ENCODE measurements around the gene CTIF. TPM values are rescaled to one million over a fixed set of nuclear protein-coding genes. Genes with fewer than 3 reads are reported as not detected.

The CTIF gene
- total RNA-seq, 1 donor from 2014 or later = 15.0 TPM

- FAIRE-seq (no peak), DNase-seq (ENCODE audit: low read depth) (no peak)
- Histone ChIP-seq H3K4me3 (ENCODE audit: low read depth, low read length) (no peak overlapping the region), H3K27me3 (ENCODE audit: control insufficient read depth, insufficient read depth, low read length) (no peaks in the 10 kb centered on the region), H3K36me3 (ENCODE audit: control insufficient read depth, insufficient read depth, low read length) (no peaks in the 10 kb centered on the region)
- TF ChIP-seq, protein P1, sequence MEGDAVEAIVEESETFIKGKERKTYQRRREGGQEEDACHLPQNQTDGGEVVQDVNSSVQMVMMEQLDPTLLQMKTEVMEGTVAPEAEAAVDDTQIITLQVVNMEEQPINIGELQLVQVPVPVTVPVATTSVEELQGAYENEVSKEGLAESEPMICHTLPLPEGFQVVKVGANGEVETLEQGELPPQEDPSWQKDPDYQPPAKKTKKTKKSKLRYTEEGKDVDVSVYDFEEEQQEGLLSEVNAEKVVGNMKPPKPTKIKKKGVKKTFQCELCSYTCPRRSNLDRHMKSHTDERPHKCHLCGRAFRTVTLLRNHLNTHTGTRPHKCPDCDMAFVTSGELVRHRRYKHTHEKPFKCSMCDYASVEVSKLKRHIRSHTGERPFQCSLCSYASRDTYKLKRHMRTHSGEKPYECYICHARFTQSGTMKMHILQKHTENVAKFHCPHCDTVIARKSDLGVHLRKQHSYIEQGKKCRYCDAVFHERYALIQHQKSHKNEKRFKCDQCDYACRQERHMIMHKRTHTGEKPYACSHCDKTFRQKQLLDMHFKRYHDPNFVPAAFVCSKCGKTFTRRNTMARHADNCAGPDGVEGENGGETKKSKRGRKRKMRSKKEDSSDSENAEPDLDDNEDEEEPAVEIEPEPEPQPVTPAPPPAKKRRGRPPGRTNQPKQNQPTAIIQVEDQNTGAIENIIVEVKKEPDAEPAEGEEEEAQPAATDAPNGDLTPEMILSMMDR (IDR thresholded peaks at IDR 0.05; ENCODE audit: insufficient read depth, low read length, severe bottlenecking) = no peak
Measured at GRCh38 chr18:48601343-48601742, 62.5 kb downstream of the CTIF start.

DNA sequence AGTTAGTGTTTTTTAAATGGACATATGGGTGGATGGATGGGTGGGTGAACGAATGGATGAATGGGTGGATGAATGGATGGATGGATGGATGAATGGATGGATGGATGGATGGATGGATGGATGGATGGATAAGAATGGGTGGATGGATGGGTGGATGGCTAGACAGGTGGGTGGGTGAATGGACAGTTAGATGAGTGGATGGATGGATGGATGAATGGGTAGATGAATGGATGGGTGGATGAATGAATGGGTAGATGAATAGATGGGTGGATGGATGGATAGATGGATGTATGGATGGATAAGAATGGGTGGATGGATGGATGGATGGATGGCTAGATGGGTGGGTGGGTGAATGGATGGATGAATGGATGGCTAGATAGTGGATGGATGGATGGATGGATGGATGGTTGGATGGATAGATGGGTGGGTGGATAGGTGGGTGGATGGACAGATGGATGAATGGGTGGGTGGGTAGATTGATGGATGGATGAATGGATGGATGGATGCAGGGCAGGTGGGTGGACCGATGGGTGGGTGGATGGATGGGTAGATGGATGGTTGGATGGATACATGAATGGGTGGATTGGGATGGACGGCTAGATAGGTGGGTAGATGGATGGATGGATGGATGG lies 64.0 kb downstream of the CTIF start:
- no peak for FAIRE-seq
- Histone ChIP-seq H3K36me3 (ENCODE audit: control insufficient read depth, insufficient read depth, low read length) (no peaks in the 10 kb centered on the region), H3K27me3 (ENCODE audit: control insufficient read depth, insufficient read depth, low read length) (no peaks in the 10 kb centered on the region), H3K4me3 (ENCODE audit: low read depth, low read length) (no peak overlapping the region)
- TF ChIP-seq, protein P1 (IDR thresholded peaks at IDR 0.05; ENCODE audit: insufficient read depth, low read length, severe bottlenecking) = no peak
- DNase-seq (ENCODE audit: low read depth) = no peak

DNA sequence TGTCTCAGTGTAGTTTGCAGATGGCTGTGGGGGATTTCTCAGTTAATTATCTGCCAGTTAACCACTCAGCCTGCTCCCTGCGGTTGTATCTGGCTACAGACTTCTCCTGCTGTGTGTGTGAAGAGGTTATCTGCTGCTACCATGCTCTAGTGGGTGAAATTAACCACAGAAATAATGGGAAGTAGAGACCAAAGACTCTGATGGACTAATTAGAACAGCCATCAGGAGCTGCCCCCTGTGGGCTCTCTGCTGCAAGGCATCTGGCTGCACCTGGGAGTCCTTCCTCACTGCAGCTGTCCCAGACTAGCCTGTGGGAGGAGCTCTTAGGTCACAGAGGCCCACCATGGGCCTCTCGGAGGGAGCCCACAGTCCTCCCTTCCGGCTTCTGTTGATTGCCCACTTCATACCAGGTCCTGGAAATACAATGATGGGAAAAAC lies 66.6 kb downstream of the CTIF start:
- TF ChIP-seq, protein P1 (IDR thresholded peaks at IDR 0.05; ENCODE audit: insufficient read depth, low read length, severe bottlenecking) = peak; percentile 30

DNA sequence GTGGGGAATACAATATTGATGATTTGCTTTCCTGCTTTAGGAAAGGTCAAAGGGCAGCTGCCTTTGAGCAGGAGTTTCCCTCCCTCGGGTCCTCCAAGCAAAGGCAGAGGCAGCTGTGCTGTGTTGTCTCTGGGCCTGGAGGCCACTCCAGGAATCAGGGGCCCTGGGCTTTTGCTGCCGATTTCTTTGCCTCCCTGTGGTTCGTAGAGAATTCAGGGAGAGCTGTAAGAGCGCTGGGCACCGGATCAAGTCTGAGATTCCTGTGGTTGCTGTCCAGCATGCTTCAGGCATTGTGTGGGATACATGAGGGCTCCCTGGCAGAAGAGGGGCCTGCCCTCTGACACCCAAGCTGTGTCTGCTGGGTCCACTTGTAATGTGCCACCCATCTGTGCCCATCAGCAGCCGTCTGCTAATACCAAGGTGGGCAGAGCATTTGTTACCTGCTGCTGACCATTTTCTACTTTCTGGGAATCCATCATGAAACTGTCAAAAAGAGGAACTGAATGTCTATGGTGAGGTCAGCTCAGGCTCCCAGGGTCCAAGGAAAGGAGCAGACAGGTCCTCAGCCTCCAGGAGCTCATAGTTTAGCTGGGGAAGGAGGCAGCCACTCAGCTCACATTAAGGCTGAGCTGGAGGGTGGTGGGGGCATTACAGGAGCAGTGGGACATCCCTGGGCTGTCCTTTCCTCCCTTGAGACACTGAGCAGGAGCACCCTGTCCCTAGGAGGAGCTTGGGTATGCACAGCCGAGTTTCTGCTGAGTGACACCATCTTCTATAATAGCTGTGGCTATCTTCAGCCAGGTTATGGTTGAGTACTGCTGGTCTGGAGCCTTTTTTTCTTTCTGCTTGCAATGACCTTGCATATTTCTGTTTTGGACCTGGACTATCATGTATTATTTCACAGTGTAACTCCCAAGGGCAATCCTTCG lies 68.5 kb downstream of the CTIF start:
- TF ChIP-seq, protein P1 (IDR thresholded peaks at IDR 0.05; ENCODE audit: insufficient read depth, low read length, severe bottlenecking) = no peak
- Histone ChIP-seq H3K27me3 (ENCODE audit: control insufficient read depth, insufficient read depth, low read length) (no peaks in the 10 kb centered on the region), H3K4me3 (ENCODE audit: low read depth, low read length) (no peak overlapping the region), H3K36me3 (ENCODE audit: control insufficient read depth, insufficient read depth, low read length) (peaks cover 5% of the 10 kb centered on the region)
- no peak for FAIRE-seq
- DNase-seq (ENCODE audit: low read depth) = no peak

More for the DNA sequence above, 66.6 kb downstream of the CTIF start:
- peaks cover 3% of the 10 kb centered on the region for H3K36me3 ChIP-seq (ENCODE audit: control insufficient read depth, insufficient read depth, low read length)
- FAIRE-seq = no peak
- no peak for DNase-seq (ENCODE audit: low read depth)
- no peaks in the 10 kb centered on the region for H3K27me3 ChIP-seq (ENCODE audit: control insufficient read depth, insufficient read depth, low read length)
- H3K4me3 ChIP-seq (ENCODE audit: low read depth, low read length) = no peak overlapping the region

DNA sequence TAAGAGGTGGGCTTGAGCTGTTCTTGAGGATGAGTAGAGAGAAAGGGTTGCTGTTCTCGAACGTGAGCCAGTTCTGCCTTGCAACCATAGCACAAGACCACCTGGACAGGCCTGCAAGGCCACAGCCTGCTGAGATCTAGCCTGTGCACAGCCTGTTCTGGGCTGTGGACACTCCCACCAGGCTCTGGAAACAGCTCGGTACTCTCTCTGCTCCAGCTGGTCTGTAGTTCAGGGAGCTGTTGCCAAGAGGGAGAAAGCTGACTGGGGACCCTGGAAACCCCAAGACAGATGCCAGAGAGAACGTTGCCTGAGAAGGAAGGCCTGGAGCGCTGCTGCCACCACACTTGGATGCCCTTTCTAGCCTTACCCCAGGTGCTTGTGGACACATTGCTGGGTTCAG lies 69.8 kb downstream of the CTIF start:
- no peak for DNase-seq (ENCODE audit: low read depth)
- no peaks in the 10 kb centered on the region for H3K27me3 ChIP-seq (ENCODE audit: control insufficient read depth, insufficient read depth, low read length)
- no peak overlapping the region for H3K4me3 ChIP-seq (ENCODE audit: low read depth, low read length)
- no peak for FAIRE-seq
- TF ChIP-seq, protein P1 (IDR thresholded peaks at IDR 0.05; ENCODE audit: insufficient read depth, low read length, severe bottlenecking) = no peak
- peaks cover 5% of the 10 kb centered on the region for H3K36me3 ChIP-seq (ENCODE audit: control insufficient read depth, insufficient read depth, low read length)
